GM21390 (cell line): ENCODE results near the gene S1PR5.
A peak's percentile ranks its signal among the peaks of the same experiment; 100 is the strongest.

Source experiments
- ATAC-seq: cut with Tn5 transposase; IDR thresholded peaks from one replicate; pipeline ENCODE4 v1.9.1; 2021; ENCODE audit not compliant: unreplicated experiment

The S1PR5 gene

DNA sequence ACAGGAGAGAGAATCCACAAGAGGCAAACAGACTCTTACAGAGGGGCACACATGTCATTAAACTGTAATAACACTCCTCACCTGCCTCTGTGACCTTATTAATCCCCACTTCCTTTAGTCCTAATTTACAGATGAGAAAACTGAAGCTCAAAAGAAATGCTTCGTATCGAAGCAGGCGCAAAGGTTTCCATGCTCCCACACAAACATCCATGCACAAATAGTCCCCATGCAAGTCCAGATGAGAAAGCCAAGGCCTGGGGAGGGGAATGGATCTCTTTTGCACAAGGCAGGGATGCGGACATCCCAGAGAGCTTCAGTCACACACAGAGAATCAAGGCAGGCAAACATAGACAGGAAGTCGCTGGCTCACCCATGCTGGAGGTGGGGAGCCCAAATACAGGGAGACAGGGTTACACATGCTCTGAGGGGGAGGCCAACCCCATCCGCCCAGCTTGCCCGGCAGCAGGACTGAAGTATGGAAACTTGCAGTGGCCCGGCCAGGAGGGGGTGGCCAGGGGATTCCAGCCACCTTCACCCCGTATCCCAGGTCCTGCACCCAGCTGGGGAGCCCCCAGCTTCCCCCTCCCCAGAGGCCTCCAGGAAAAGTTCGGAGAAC lies 468 bp downstream of the S1PR5 start:
- ATAC-seq, result no peak

DNA sequence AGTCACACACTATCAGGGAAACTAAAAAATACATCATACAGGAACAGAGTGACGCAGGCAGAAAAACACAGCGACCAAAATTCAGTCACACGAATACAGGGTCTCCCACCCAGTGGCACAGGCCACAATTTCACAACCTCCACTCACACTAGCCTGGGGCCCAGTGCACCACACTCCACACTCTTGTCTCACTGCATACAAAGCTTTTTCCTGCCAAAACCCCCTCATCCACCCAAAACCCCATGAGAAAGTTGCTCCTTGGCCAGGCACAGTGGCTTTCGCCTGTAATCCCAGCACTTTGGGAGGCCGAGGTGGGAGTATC lies 1.2 kb downstream of the S1PR5 start:
- ATAC-seq, result no peak

DNA sequence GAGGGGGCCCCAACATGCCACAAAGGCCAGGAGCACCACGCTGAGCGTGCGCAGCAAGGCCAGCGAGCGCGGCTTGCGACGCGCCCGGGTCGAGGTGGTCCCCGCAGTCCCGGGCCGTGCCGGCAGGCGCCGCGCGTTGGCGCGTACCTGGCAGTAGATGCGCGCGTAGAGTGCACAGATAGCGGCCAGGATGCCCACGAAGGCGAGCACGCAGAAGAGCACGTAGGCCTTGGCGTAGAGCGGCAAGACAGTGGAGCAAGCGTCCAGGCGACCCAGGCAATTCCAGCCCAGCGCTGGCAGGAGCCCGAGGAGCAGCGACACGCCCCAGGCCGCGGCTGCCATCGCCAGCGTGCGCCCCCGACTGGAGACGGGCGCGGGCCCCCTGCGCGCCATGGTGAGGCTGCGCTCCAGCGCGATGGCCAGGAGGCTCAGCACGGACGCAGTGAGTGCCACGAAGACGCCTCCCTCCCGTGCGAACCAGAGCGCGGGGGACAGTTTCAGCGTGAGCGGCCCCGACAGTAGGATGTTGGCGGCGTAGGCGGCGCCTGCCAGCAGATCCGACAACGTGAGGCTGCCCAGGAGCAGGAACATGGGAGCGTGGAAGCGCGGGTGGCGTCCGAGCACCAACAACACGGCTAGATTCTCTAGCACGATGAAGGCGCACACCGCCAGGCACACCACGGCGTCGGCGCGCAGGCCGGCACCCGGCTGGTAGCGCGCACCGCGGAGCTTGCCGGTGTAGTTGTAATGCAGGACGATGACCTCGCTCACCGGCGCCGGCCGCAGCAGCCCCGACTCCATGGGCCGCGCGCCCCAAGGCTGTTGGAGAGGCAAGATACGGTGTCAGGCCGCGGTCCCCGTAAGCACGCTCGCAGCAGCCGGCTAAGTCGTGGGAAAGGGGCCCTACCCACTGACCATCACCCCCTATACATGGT lies 2.8 kb downstream of the S1PR5 start:
- ATAC-seq, result no peak

DNA sequence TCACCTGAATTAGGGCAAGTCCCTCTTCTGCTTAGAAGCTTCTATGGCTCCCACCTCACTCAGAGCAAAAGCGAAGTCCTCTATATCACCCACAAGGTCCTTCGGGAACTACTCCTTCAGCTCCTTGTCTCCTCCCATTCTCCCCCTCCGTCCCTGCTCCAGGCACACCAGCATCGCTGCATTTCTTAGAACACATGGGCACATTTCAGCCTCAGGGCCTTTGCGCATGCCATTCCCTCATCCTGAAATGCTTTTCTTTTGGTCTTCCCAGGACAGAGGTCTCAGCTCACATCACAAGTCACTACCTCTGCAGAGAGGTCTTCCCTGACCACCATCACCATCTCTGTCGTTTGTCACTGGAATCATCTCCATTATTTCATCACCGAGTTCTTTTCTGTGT lies 4.0 kb downstream of the S1PR5 start:
- ATAC-seq, result no peak

DNA sequence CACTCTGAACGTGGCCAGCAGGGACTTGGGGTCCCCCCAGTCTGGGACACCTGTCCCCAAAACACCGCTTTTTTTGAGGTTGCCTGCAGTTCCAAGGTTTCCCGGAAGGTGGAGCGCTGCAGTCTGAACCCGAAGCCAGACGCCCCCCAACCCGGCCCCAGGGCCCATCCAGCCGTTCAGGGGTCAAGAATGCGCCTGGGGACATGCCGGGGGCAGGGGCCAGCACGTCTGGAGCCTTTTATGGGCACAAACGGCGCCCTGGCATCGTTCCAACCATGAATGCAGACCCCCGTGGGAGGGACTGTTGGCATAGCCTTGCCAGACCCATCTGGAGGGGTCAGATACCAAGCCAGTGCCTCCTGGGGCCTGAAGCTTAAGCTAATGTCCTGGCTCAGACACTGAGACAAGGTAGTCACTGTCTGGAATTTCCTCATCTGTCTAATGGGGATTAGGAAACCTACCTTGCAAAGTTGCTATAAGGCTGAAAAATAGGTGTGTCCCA lies 6.9 kb downstream of the S1PR5 start:
- ATAC-seq, result no peak

DNA sequence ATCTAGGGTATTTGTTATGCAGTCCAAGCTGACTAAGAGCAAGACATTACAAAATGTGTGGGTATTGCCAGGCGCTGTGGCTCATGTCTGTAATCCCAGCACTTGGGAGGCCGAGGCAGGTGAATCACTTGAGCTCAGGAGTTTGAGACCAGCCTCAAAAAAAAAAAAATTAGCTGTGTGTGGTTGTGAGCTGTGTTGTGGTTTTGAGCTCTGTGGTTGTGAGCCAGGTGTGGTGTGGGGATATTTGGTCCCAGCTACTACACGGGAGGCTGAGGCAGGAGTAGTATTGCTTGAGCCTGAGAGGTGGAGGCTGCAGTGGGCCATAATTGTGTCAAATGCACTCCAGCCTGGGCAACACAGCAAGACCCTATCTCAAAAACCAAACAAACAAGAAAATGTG lies 8.5 kb downstream of the S1PR5 start:
- no peak for ATAC-seq

DNA sequence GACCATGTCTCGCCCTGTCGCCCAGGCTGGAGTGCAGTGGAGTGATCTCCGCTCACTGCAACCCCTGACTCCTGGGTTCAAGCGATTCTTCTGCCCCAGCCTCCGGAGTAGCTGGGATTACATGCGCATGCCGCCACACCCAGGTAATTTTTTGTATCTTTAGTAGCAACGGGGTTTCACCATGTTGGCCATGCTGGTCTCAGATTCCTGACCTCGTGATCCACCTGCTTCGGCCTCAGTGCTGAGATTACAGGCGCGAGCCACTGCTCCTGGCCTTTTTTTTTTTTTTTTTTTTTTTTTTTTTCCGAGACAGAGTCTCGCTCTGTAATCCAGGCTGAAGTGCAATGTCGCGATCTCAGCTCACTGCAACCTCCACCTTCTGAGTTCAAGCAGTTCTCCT lies 9.2 kb downstream of the S1PR5 start:
- ATAC-seq, result no peak

DNA sequence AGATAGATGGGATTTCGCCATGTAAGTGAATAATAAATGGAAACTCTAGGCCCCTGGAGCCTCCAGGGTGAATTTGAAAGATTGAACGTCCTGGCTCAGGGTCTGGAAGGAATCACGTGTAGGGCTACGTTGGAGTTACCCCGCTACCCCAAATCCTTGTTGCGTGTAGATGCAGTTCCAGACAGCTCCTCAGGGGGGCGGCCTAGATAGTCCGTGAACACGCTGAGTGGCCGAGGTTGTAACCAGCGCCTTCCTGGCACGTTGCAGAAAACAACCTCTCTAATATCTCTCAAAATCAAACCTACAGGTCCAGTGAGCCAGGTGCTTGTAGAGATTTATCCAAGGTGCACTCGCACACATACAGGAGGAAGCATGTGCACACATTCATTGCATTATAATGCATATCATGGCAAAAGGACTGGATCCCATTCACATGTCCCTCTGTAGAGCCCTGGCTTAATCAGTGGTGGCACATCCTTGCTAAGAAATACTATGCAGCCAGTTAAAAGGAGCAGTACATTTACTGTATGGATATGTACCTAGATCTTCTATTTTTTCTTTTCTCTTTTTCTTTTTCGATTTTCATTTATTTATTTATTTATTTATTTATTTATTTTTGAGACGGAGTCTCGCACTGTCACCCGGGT lies 11.5 kb downstream of the S1PR5 start:
- no peak for ATAC-seq

DNA sequence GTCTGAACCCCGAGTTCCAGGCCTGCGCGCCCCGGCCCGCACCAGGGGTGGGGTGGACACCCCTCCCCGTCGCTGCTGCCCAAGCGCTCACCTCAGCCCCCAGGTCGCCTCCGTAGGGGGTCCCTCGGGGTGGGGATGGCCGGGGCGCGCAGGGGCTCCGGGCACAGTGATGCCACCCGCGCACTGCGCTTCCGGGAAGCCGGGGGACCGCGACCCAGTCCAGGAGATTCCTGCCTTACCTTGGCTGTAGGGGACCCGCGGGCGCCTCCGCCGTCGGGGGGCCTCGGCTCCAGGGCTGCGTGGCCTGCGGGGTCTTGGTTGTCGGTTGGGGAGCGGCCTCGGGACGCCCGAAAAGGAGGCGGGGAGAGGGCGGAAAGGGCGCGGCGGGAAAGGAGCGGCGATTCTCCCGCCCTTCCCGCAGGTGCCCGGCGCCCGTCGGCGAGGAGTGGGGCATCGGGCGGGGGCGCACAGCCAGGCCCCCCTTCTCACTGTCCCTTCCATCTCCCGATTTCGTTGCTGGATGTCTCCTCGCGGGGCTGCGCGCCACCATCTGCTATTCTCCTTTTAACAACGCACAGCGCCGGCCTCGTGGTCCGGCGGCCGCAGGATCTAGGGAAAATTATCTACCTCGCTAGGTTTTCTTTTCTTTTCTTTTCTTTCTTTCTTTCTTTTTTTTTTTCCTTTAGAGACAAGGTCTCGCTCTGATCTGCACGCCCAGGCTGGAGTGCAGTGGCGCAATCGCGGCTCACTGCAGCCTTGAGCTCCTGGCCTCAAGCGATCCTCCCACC lies 14.1 kb downstream of the S1PR5 start, which contains the start of gene KEAP1:
TSS of gene KEAP1 (minus strand) at position 355 of the 788 bp plus-strand sequence. CDS start 3,323 bp downstream, outside the sequence.
- ATAC-seq, result peak; percentile 35

DNA sequence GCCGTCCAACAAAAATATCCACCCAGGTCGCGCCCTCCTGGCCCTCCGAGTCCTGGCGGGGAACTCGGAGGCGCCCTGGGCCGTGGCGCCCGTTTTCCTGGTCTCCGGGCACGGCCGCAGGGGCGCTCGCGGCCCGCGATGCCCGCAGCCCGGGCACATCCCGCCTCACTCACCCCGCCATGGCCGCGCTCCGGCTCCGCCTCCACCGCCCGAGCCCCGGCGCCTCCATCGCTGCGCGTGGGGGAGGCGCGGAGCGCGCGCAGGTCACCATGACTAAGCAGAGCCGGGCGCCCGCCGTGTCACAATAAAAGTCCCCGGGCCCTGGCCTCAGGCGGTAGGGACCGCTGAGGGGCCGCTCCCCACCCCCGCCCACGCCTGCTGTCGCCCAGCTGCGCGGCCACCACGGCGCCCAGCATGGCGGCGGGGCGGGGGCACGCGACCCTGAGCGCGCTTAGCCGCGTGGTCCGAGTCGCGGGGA lies 14.7 kb downstream of the S1PR5 start:
- peak; percentile 79 for ATAC-seq

DNA sequence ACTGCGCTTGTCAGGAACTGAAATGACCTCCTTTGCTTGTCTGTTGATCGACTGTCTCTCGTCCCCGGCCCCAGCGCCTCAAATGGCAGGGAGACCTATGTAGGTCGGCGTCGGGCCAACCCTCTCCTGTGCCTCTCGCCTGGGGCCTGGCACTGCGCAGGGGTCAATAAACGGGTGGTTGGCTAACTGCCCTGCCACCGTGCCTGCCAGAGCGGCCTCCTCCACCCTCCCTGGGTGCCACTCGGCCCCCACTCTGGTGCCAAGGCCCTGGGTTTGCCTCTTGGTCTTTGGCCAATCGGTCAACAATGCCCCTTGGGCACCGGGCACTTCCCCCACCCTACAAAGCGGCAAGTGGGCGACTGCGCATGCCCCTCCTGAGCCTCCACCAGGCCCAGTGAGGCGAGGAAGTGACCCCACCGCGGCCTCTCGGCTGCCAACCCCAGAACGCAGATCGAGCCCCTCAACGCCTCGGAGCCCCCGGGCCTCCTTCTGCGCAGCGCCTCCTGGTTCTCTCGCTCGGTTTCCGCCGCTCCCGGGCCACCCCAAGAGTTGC lies 15.2 kb downstream of the S1PR5 start:
- peak; percentile 33 for ATAC-seq

DNA sequence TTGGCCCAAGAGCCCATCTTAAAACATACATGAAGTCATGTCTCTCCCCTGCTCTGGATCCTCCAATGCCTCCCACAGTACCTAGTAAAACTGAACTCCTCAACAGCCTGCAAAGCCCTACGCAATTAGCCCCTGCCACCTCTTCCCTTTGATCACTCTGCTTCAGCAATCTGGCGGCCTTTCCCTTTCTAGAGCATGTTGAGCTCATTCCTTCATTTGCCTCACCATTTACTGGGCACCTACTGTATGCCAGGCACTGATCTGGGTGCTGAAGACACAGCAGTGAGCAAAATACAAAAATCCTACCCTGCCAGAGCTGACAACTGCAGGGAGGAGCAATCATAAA lies 17.0 kb downstream of the S1PR5 start:
- no peak for ATAC-seq

DNA sequence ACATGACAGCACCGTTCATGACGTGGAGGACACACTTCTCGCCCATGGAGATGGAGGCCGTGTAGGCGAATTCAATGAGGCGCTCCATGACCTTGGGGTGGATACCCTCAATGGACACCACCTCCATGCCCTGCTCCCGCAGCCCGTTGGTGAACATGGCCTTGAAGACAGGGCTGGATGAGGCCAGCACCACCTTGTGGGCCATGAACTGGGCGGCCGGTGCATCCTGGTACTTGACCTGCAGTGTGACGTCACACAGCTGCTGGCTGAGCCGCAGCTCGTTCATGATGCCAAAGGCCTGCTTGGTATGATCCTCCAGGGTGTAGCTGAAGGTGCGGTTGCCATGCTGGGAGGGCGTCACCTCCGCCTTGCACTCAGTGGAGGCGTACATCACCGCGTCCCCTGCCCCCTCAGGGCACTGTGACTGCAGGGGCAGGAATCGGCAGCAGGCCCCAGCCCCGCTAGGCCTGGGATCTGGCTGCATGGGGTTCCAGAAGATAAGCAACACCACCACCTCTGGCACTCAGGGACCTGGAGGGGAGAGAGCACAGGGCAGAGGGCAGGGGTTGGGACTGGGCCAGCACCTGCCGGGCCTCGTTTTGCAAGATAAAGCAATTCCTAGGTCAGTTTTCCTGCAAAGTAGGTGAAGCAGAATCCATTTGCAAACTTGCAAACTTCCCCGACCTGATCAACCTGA lies 17.5 kb downstream of the S1PR5 start:
- no peak for ATAC-seq

DNA sequence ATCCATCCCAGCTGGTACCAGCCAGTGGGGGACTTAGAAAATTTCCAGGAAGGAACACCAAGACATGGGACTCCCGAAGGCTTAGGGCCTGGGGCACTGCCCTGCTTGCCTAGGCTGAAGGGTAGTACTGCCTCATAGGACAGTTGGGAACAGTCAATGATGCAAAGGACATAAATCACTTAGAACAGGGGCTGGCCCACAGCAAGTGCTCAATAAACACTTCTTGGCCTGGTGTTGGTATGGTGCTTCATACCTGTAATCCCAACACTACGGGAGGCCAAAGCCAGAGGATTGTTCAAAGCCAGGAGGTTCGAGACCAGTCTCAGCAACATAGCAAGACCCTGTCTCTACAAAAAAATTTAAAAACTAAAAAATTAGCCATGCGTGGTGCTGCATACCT lies 19.9 kb downstream of the S1PR5 start:
- no peak for ATAC-seq

DNA sequence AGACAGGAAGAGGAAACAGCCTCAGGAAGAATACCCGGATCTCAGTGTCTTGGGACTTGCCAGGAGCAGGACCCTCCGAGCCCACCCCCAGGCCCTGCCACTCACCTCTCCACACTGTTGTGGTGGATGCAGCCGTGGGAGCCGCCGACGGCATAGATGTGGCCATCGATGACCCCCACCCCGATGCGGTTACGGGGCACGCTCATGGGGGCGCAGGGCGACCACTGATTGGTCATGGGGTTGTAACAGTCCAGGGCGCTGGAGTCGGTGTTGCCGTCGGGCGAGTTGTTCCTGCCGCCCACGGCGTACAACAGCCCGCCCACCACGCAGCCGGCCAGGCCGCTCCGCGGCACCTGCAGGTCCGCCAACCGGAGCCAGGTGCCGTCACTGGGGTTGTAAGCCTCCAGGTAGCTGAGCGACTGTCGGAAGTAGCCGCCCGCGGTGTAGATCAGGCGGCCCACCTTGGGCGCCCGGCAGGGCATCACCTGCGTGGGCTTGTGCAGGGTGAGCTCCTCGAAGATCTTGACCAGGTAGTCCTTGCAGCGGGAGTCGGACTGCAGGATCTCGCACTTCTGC lies 25.7 kb downstream of the S1PR5 start:
- no peak for ATAC-seq

DNA sequence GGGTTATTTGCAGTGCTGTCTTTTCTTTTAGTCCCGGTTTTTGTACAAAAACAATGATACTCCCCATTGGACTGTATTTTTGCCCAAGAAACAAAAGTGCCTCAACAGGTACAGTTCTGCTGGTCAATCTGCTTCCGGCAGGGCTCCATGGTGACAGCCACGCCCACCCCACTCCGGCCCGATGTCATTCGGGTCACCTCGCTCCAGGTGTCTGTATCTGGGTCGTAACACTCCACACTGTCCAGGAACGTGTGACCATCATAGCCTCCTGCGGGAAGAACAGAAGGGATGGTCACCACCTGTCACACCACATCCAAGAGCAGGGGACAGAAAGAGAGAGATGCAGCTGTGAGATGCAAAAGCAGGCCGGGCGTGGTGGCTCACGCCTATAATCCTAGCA lies 30.7 kb downstream of the S1PR5 start:
- no peak for ATAC-seq

DNA sequence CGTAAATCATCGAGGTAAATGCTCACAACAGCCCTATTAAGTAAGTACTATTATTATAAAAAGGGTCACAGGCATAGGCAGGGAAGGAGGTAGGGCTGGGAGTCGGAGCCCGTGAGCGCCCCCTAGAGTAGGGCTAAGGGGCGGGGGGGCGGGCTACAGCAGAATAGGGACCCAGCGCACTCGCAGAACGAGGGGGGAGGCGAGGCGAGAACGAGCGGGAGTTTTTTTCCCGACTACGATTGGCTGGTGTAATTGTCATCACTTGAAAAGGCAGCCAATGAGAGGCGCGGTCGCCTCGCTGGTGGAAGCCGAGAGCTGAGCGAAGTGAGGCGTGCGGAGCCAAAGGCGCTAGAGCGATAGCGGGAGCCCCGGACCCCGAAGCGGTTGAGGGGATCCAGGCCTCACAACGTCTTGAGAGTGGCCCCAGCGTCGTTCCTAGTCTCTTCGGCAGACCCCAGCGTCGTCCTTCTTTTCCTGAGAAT lies 38.3 kb downstream of the S1PR5 start:
- ATAC-seq, result no peak

DNA sequence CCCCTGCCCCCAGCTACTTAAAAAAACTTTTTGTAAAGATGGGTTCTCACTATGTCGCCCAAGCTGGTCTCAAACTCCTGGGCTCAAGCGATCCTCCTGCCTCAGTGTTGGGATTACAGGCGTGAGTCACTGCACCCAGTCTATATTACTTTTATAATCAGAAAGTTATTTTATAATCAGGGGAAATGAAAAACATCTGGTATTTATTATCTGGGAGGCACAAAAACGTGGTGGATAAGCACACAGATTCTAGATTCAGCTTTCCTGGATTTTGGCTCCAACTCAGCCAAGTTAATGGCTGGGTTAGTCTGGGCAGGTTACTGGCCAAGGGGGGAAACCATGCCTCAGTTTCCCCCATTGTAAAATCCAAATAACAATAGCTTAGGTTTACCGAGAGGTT lies 38.8 kb downstream of the S1PR5 start:
- ATAC-seq, result no peak

DNA sequence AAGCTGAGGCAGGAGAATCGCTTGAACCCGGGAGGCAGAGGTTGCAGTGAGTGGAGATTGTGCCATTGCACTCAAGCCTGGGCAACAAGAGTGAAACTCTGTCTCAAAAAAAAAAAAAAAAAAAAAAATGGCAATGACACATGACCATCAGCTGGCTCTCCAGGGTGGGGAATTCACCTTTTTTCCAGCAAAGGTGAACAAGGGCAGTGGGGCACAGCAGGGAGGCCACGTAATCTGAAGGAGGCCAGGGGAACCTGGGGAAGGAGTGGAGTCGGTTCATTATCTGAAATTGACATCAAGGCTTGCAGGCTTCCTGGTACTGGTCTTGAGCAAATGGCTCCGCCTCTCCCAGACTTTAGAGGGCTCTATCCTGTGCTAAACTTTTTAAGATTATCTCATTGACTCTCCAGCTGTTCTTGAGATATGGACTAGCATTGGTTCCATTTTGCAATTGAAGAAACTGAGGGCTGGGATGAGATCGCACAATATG lies 42.2 kb downstream of the S1PR5 start:
- ATAC-seq, result no peak
